ENCODE measurements around the gene KCNE4. TPM values are rescaled to one million over a fixed set of nuclear protein-coding genes. Genes with fewer than 3 reads are reported as not detected.

KCNE4 gene, protein sequence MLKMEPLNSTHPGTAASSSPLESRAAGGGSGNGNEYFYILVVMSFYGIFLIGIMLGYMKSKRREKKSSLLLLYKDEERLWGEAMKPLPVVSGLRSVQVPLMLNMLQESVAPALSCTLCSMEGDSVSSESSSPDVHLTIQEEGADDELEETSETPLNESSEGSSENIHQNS
- total RNA-seq = not detected in 2 replicates

DNA sequence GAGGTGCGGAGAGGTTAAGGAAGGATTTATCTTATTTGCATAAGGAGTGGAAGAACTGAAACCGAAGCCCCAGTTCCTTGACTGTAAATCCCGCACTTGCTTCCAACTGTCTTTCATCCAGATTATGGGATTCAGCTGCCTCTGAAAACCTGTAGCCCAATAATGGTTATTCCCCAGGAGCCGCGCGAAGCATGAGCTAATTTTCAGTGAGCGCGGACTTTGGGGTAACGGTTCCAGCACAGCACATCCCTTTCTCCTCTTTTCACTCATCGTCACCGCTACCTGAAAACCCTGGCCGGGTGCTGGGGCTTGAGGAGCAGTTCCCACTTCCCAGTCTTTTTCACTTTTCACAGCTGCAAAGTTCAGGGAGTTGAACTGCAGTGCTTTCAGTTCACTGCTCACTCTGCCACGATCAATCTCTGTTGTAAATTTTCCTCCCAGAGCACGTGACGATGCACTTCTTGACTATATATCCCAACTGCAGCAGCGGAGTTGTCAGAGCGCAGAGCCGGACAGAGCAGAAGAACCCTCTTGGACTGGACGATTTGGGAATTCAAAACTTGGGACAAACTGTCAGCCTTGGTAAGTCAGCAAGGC is at the start of gene KCNE4:
Gene KCNE4 (plus strand): TSS at position 498 of the 597 bp plus-strand sequence. CDS start 641 bp downstream, outside the sequence.
- no peaks in the 10 kb centered on the region for H3K4me1 Mint-ChIP-seq
- no peak within 1 kb of the TSS for H3K27ac Mint-ChIP-seq
- intact Hi-C loops (cut with micrococcal nuclease) = no loop called here
- H3K27me3 Mint-ChIP-seq = no peaks in the 10 kb centered on the region
- H3K4me3 Mint-ChIP-seq = no peak within 1 kb of the TSS
- H3K36me3 Mint-ChIP-seq (ENCODE audit: low read depth) = no peaks in the 10 kb centered on the region
- H3K9me3 Mint-ChIP-seq = no peaks in the 10 kb centered on the region
- DNase-seq = no peak

DNA sequence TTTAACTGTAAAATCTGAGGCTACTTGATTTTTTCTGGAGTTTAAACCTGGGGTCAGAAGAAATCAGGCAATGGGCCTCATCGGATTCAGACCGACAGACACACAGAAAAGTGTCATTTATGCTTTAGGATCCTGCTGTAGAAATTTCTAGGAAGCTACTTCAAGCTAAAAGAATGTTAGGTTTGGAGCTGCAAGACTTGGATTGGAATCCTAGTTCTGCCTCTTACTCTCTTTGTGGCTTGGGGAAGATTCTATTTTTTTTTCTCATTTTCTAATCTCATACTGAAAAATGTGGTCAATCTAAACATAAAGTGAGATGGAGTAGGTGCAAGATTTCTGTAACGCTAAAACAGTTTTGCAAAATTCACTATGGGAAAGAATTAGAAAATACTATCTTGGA is 48.8 kb upstream of the KCNE4 start:
- no peaks in the 10 kb centered on the region for H3K36me3 Mint-ChIP-seq (ENCODE audit: low read depth)
- H3K27me3 Mint-ChIP-seq = peaks cover 12% of the 10 kb centered on the region
- no peak overlapping the region for H3K27ac Mint-ChIP-seq
- H3K9me3 Mint-ChIP-seq = no peaks in the 10 kb centered on the region
- intact Hi-C loops (cut with micrococcal nuclease) = no loop called here
- no peak overlapping the region for H3K4me3 Mint-ChIP-seq
- no peak for DNase-seq
- H3K4me1 Mint-ChIP-seq = no peaks in the 10 kb centered on the region

DNA sequence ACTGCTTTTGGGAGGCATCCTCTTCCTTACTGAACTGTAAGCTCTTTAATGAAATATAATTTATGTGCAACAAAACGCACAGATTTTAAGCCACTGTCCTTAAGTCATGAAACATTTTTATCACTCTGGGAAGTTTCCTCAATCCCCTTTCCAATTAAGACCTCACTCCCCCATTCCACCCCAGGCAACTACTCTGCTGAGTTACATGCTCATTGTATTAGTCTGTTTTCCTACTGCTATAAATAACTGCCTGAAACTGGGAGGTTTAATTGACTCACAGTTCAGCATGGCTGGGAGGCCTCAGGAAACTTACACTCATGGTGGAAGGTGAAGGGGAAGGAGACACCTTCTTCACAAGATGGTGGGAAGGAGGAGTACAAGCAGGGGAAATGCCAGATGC is 46.5 kb upstream of the KCNE4 start:
- Mint-ChIP-seq H3K27me3 (peaks cover 2% of the 10 kb centered on the region), H3K36me3 (ENCODE audit: low read depth) (no peaks in the 10 kb centered on the region), H3K4me1 (no peaks in the 10 kb centered on the region), H3K4me3 (no peak overlapping the region), H3K27ac (no peak overlapping the region), H3K9me3 (no peaks in the 10 kb centered on the region)
- no peak for DNase-seq
- intact Hi-C loops (cut with micrococcal nuclease) = no loop called here

DNA sequence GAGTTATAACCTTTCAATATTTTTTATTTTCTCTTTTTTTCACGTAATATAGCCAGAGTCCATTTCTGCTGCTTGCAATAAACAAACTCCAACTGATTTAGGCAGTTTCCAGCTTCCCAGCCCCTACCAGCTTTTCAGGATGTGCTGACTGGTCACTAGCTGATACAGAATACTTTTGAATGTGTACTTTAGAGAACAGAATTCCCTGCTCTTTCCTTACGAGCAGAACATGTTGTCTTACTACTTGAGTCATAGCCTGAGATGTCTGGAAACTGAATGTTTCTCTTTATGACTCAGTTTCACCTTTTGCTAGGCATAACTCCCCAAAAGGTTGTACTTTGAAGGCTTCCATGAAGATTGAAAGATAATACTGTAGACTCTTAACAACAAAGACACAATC is 44.5 kb upstream of the KCNE4 start:
- no peaks in the 10 kb centered on the region for H3K9me3 Mint-ChIP-seq

DNA sequence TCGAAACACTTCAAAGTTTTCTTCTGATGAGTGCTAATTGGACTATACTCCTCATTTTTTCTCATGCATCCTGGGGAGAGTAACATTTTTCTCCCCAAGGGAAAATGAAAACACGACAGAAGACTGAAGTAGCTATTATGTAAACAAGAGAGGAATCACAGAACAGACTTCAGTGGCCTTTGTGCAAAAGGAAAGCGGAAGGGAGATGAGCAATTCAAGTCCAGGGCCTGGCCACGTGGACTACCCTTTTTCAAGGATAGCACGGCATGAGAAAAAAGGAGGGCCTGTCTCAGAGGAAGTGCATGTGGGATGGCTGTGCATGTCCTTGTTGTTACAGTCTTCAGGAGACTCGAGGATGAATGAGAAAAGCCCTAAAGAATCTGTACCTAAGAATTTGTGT is 43.8 kb upstream of the KCNE4 start:
- H3K27me3 Mint-ChIP-seq = no peaks in the 10 kb centered on the region
- intact Hi-C loops (cut with micrococcal nuclease) = no loop called here
- no peak for DNase-seq
- no peaks in the 10 kb centered on the region for H3K4me1 Mint-ChIP-seq
- H3K4me3 Mint-ChIP-seq = no peak overlapping the region
- H3K36me3 Mint-ChIP-seq (ENCODE audit: low read depth) = no peaks in the 10 kb centered on the region
- no peaks in the 10 kb centered on the region for H3K9me3 Mint-ChIP-seq
- no peak overlapping the region for H3K27ac Mint-ChIP-seq

More for the DNA sequence above, 44.5 kb upstream of the KCNE4 start:
- H3K27me3 Mint-ChIP-seq = no peaks in the 10 kb centered on the region
- no peak overlapping the region for H3K4me3 Mint-ChIP-seq
- H3K27ac Mint-ChIP-seq = no peak overlapping the region
- no peaks in the 10 kb centered on the region for H3K36me3 Mint-ChIP-seq (ENCODE audit: low read depth)
- no peak for DNase-seq
- intact Hi-C loops (cut with micrococcal nuclease) = no loop called here
- H3K4me1 Mint-ChIP-seq = no peaks in the 10 kb centered on the region

DNA sequence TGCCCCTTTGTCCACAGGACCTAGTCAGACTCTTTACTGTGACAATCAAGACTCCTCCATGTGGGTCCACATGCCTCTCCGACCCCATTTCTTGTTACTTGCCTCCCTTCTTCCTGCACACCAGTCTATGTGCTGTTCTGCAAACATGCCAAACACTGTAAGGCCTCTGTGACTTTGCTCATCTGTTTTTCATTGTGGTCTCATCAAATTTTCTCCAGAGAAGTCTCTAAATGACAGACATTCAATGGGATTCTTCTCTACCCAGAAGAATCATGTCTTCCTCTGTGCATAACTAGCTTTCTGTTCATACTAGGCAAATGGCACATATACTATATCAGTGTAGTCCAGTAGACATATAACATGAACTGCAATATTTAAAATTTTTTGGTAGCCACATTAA is 43.0 kb upstream of the KCNE4 start:
- Mint-ChIP-seq H3K4me3 (no peak overlapping the region), H3K4me1 (no peaks in the 10 kb centered on the region), H3K9me3 (no peaks in the 10 kb centered on the region), H3K27me3 (no peaks in the 10 kb centered on the region), H3K27ac (no peak overlapping the region), H3K36me3 (ENCODE audit: low read depth) (no peaks in the 10 kb centered on the region)
- intact Hi-C loops (cut with micrococcal nuclease) = no loop called here
- DNase-seq = no peak

DNA sequence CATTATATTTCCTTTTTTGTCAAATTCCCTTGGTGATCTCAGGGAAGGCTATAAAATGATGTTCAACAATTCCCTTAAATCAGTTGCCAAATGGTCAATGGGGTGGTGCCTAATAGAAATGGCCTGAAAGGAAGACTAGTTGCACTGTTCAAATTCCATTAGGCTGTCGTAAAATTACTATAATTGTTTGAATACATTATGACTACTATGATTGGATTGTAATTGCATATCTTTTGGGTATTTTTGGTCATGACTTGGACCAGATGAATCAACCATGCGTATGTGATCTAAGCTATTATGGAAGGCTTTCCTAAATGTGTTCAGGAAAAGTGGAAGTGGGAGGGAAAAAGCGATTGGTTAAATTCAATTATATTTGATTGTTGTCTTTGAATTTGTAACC is 41.3 kb upstream of the KCNE4 start:
- Mint-ChIP-seq H3K4me3 (no peak overlapping the region), H3K4me1 (no peaks in the 10 kb centered on the region), H3K9me3 (no peaks in the 10 kb centered on the region), H3K27ac (no peak overlapping the region), H3K27me3 (no peaks in the 10 kb centered on the region), H3K36me3 (ENCODE audit: low read depth) (no peaks in the 10 kb centered on the region)
- no peak for DNase-seq
- intact Hi-C loops (cut with micrococcal nuclease) = no loop called here

DNA sequence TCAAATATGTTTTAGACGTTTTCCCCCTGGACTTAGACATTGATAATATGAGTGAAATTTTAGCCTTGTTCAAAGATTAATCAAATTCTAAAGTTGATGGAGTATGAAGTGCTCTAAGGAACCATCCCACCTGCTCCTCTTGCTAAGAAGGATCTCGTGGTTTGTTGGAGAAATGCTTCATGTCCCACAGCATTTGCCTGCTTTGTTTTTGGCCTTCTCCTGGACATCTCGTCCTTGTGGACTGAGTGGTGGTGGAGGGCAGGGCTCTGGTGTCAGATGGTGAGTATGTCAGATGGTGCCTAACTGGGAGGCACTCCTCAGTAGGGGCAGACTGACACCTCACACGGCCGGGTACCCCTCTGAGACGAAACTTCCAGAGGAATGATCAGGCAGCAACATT is 39.7 kb upstream of the KCNE4 start:
- no peaks in the 10 kb centered on the region for H3K4me1 Mint-ChIP-seq
- no peaks in the 10 kb centered on the region for H3K9me3 Mint-ChIP-seq
- intact Hi-C loops (cut with micrococcal nuclease) = no loop called here
- no peaks in the 10 kb centered on the region for H3K36me3 Mint-ChIP-seq (ENCODE audit: low read depth)
- no peaks in the 10 kb centered on the region for H3K27me3 Mint-ChIP-seq
- H3K4me3 Mint-ChIP-seq = no peak overlapping the region
- no peak for DNase-seq
- no peak overlapping the region for H3K27ac Mint-ChIP-seq

DNA sequence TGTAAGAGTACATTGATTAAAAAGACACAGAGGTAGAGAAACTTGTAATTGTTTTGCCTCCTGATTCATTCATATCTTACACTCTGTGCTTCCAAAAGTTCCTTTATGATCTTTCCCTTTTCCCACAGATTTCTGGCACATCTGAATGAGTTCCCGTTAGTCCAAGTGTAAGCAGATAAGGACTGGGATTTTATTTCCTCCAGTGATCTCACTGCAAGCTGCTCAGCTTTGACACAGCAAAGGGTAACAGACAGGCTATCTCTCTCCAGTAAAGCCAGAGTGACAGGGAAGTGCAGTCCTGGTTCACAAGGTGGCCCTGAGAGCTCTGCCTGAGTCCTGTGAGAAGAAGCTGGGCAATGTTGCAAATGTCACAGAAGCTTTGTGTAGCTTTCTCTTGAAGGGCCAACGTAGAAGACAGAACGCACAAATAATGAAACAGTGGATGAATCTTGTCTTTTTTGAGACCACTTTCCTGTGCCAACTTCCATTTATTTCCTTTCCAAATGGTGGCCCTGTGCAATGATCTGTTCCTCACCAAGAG is 32.5 kb upstream of the KCNE4 start:
- Mint-ChIP-seq H3K4me1 (no peaks in the 10 kb centered on the region), H3K4me3 (no peak overlapping the region), H3K27me3 (no peaks in the 10 kb centered on the region), H3K27ac (no peak overlapping the region), H3K36me3 (ENCODE audit: low read depth) (no peaks in the 10 kb centered on the region), H3K9me3 (no peaks in the 10 kb centered on the region)
- intact Hi-C loops (cut with micrococcal nuclease) = no loop called here
- no peak for DNase-seq

DNA sequence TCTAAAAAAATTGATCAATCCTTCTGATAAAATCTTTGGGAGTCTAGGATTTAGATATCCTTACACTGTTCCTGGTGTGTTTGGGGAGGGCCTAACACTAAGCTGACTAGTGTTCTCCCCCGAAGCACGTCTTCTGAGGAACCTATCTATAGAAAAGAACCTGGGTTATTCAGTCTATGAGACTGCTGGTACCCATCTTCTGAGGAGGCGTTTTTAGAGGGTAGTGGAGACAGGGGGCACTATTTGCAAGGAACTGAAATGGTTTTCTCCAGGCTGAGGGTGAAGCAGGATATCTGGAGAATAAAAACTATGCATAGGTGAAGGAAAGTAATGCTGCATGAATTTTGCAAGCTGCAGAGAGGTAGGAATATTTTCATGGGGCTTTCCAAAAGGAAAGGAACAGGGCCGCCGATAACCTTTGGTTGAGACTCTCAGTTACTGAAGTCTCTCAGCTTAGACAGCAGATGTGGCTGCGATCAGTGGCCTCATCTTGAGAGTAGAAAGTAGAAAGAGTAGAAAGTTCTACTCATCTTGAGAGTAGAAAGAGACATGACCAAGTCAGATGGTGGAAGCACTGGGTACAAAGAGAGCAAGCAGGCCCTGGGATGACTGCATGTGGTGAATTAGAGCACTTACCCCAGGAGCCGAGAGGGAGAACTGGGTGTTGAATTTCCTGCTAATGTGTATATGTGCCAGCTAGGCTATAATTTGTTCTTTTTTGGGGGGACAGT is 31.8 kb upstream of the KCNE4 start:
- intact Hi-C loops (cut with micrococcal nuclease) = no loop called here
- Mint-ChIP-seq H3K27me3 (no peaks in the 10 kb centered on the region), H3K36me3 (ENCODE audit: low read depth) (no peaks in the 10 kb centered on the region), H3K9me3 (no peaks in the 10 kb centered on the region), H3K4me3 (no peak overlapping the region), H3K4me1 (no peaks in the 10 kb centered on the region), H3K27ac (no peak overlapping the region)
- no peak for DNase-seq

DNA sequence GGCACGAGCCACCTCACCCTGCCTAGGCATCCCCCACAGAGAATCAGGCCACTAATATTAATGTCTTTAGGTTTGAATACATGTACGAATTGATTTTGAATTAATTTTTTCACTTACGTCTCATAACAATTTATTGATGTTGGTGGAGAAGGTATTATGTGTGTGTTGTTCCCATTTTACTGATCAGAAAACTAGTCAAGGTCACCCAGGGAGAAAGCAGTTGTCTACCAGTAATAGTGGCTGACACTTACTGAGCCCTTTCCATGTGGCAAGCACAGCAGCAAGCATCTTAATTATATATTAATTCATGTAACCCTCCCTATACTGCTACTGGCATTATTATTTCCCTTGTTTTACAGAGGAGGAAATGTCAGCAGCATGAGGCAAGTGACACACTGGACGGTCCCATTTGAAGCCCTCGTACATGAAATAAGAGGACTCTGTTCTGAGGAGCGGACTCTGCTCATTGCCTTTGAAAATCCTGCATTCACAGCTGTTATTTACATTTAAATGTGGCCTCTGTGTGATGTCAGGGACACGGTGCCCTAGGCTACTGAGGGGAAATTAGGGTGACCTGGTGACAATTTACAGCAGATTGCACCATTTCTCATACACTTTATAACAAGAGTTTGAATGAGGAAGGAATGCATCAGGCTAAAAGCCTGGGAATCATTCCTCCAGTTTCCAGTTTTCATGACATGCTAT is 30.9 kb upstream of the KCNE4 start:
- Mint-ChIP-seq H3K27ac (no peak overlapping the region), H3K4me1 (no peaks in the 10 kb centered on the region), H3K27me3 (no peaks in the 10 kb centered on the region), H3K4me3 (no peak overlapping the region), H3K9me3 (no peaks in the 10 kb centered on the region), H3K36me3 (ENCODE audit: low read depth) (no peaks in the 10 kb centered on the region)
- intact Hi-C loops (cut with micrococcal nuclease) = no loop called here
- DNase-seq = no peak

DNA sequence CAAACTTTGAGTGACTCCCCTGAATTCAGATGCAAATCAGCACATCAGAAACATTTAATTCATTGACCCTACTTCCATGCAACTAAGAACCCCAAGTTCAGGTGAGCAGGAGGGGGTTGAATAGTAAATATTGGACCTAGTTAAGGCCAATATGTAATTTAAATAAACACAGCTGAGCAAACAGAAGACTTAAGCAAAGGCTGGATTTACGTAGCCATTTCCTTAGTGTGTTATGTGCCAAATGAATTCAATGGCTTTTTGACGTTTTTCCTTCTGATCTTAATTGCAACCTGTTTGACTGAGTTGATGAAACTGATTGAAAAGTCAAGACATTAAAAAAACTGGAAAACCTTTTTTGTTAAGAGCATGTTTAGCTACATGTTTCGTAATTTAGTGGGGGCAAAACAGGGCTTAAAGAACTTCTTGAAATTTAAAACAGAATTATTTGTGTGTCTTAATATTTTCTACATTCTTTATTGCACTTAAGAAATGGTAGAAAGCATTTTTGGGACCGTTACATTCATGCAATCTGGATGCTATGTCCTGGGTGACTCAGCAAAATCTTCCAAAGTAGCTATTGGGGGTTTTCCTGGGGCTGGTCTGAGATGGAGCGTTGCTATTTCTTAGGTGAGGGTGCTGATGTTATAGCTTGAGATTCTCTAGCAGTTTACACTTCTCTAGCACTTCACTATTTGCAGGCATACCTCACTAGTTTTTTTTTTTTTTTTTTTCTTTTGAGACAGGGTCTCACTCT is 25.5 kb upstream of the KCNE4 start:
- no peaks in the 10 kb centered on the region for H3K36me3 Mint-ChIP-seq (ENCODE audit: low read depth)
- no peak for DNase-seq
- H3K4me1 Mint-ChIP-seq = no peaks in the 10 kb centered on the region
- no peaks in the 10 kb centered on the region for H3K9me3 Mint-ChIP-seq
- H3K4me3 Mint-ChIP-seq = no peak overlapping the region
- H3K27me3 Mint-ChIP-seq = no peaks in the 10 kb centered on the region
- H3K27ac Mint-ChIP-seq = no peak overlapping the region
- intact Hi-C loops (cut with micrococcal nuclease) = no loop called here

DNA sequence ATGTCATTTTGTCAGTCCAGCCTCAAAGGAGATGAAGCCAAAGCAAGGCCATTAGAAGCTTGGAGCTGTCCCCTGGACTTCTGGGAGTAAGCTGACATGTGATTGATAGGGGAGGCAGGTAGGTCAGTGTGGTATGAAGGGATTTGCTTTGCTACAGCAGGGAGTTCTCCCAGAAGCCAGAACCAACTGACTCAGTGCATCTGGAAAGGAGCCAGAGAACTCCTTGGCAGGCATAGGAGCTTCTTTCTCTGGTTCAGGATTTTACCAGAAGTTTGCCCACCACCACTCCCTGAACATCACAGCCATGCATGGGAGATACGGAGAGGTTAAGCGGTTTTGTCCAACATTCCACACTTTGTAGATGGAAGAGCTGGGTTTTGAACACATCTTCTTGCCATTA is 24.5 kb upstream of the KCNE4 start:
- Mint-ChIP-seq H3K27me3 (no peaks in the 10 kb centered on the region), H3K4me1 (no peaks in the 10 kb centered on the region), H3K4me3 (no peak overlapping the region), H3K36me3 (ENCODE audit: low read depth) (no peaks in the 10 kb centered on the region), H3K9me3 (no peaks in the 10 kb centered on the region), H3K27ac (no peak overlapping the region)
- intact Hi-C loops (cut with micrococcal nuclease) = no loop called here
- DNase-seq = no peak
